ENCODE data around the gene SLC9A2. TPM values are rescaled to one million over a fixed set of nuclear protein-coding genes. Genes with fewer than 3 reads are reported as not detected.

SLC9A2 gene
- 3.0 to 3.9 TPM (median 3.3 TPM) in 5 replicates for total RNA-seq (2022; extraction: Qiagen RNA extraction; ENCODE audit: low read depth)

GRCh38 chr2:102619414-102620319 is at the start of gene SLC9A2:
Gene SLC9A2, plus strand, starts transcription at chr2:102619553. Its CDS starts 296 bp downstream, at chr2:102619849.

Other genes starting within 250 kb of the SLC9A2 start
- 0.03 TPM in 1 of 5 replicates, not detected in the others for gene IL18RAP, start 196.4 kb upstream of the SLC9A2 start, total RNA-seq (2022; extraction: Qiagen RNA extraction; ENCODE audit: low read depth)
- not detected in 5 replicates for gene SLC9A4, start 146.3 kb upstream of the SLC9A2 start, total RNA-seq (2022; extraction: Qiagen RNA extraction; ENCODE audit: low read depth)
- gene TMEM182, start 142.5 kb downstream of the SLC9A2 start, total RNA-seq (2022; extraction: Qiagen RNA extraction; ENCODE audit: low read depth) = 3.1 to 6.2 TPM (median 4.6 TPM) in 5 replicates

Measured in A549 treated with CpdA at 1 μM for 4 hours (cell line).